Thyroid gland (tissue), 4 donors: ENCODE results near the gene POR. TPM values are rescaled to one million over a fixed set of nuclear protein-coding genes. Genes with fewer than 3 reads are reported as not detected.

Experiments
- DNase-seq, 2 donors: peaks; one replicate each; pipeline ENCODE4 v3.0.0-alpha.2; 2019
- H3K27ac ChIP-seq, 3 donors: fragments of 200-600 bp; sonication (generic); 1 replicate in 2 of 3; 2 replicates in 1 of 3; pipeline ENCODE4 v1.5.1; 2016 to 2019; ENCODE audit warnings: mild to moderate bottlenecking in 1 of 3, moderate library complexity in 1 of 3
- H3K27me3 ChIP-seq: fragments of 200-600 bp; sonication (generic); one replicate; pipeline ENCODE4 v1.5.1; 2019
- H3K36me3 ChIP-seq, 2 donors: fragments of 200-600 bp; sonication (generic); one replicate each; pipeline ENCODE4 v1.5.1; 2016 to 2019
- H3K4me1 ChIP-seq, 2 donors: fragments of 200-600 bp; sonication (generic); one replicate each; pipeline ENCODE4 v1.5.1; 2017 to 2019
- H3K4me3 ChIP-seq, 3 donors: fragments of 200-600 bp; sonication (generic); replicated peaks in 1 of 3; 1 replicate in 2 of 3; 2 replicates in 1 of 3; pipeline ENCODE4 v1.5.1; 2016; ENCODE audit warnings: mild to moderate bottlenecking in 1 of 3
- H3K9me3 ChIP-seq: fragments of 200-600 bp; sonication (generic); one replicate; pipeline ENCODE4 v1.5.1; 2017
- CTCF ChIP-seq, 6 experiments: fragments of 200-600 bp in 3 of 6; fragments of 450-650 bp in 3 of 6; sonication (generic) in 3 of 6; IDR thresholded peaks; one replicate each; pipeline ENCODE4 v1.5.1; 2016 to 2019; ENCODE audit warnings: antibody characterized with exemption in 6 of 6, mild to moderate bottlenecking in 2 of 6, inconsistent platforms in 1 of 6, moderate library complexity in 1 of 6
- POLR2A ChIP-seq, 2 donors: fragments of 450-650 bp; IDR thresholded peaks; one replicate each; pipeline ENCODE4 v1.6.1; 2017; ENCODE audit warnings: antibody characterized with exemption in 2 of 2, mild to moderate bottlenecking in 2 of 2, moderate library complexity in 1 of 2
- WGBS, 2 donors: methylation state at CpG; one replicate each; pipeline ENCODE4 v1.1.5; 2017; 5-methylcytosine and 5-hydroxymethylcytosine counted together
- intact Hi-C: fragments of 100-400 bp; cut with DNase I; formaldehyde crosslinking; loops from one replicate; pipeline ENCODE4 v1.15.1; 2023
- total RNA-seq, 4 donors: library from RNA; depleted of rRNA; stranded (reverse); fragments of >200 nt; gene quantifications; one replicate each; pipeline ENCODE4 v1.2.3, GENCODE V29; 2016

POR gene
- total RNA-seq, 4 donors from 2014 or later = 141 to 341 (median 285) TPM

- Histone ChIP-seq H3K9me3 (no peaks in the 10 kb centered on the region), H3K4me1 (no peaks in the 10 kb centered on the region), H3K27ac (no peak overlapping the region), H3K4me3 (no peak overlapping the region), H3K36me3 (peaks cover 71 to 78% of the 10 kb centered on the region in 2 donors), H3K27me3 (no peaks in the 10 kb centered on the region)
- no peak for DNase-seq
- TF ChIP-seq POLR2A (IDR thresholded peaks at IDR 0.05) (no peak), CTCF (IDR thresholded peaks at IDR 0.05) (no peak)
- intact Hi-C loops = no loop called here
- WGBS, 2 donors = 88 to 89% methylated on average over 31 to 33 of the region's 38 CpGs
Observed at GRCh38 chr7:75981453-75982305, 66.7 kb downstream of the POR start.

DNA sequence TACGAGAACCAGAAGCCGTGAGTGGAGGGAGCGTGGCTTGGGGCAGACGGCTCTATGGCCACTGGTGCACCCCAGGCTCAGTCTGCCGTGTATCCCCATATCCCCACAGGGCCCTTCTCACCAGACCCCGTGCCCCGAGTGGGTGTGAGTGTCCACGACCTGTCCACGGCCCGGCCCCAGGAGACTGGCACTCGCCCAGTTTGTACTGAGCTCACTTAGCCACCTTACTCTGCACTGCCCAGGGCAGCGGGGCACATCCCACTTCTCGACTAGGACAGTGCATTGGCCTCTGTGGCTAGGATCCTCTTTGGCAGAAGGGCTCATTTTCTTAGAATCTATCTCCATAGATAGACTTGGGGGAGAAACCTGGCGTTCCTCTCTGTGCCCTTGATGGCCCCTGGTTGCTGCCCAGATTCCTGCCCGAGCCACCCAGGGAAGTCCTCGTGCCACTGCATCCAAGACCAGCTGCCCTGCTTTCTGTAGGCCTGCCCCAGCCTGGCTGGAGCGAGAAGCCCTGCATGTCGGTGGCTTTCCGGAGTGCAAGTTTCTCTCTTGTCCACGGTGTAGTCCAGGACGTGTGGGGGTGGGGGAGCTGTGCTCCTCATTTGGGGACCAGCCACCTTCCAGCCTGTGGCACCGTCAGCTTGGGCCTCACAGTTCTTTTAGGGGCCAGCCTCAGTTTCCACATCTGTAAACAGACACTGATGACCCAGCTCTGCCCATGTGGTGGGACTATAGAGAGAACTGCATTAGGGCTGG is 67.5 kb downstream of the POR start:
- H3K4me3 ChIP-seq = no peak overlapping the region
- no peak for DNase-seq

GRCh38 chr7:75983471-75984129 is 68.6 kb downstream of the POR start:
- no peaks in the 10 kb centered on the region for H3K27me3 ChIP-seq
- peaks cover 73 to 86% of the 10 kb centered on the region in 2 donors for H3K36me3 ChIP-seq
- no peak overlapping the region for H3K27ac ChIP-seq
- H3K4me3 ChIP-seq = no peak overlapping the region
- 76 to 91% methylated on average over 7 to 17 of the region's 26 CpGs for WGBS, 2 donors
- TF ChIP-seq POLR2A (IDR thresholded peaks at IDR 0.05) (no peak), CTCF (IDR thresholded peaks at IDR 0.05) (no peak)
- H3K4me1 ChIP-seq = no peaks in the 10 kb centered on the region
- H3K9me3 ChIP-seq = no peaks in the 10 kb centered on the region
- no peak for DNase-seq
- intact Hi-C loops = no loop called here

More for the DNA sequence above, 67.5 kb downstream of the POR start:
- Histone ChIP-seq H3K9me3 (no peaks in the 10 kb centered on the region), H3K27ac (no peak overlapping the region), H3K4me1 (no peaks in the 10 kb centered on the region), H3K36me3 (peaks cover 73 to 84% of the 10 kb centered on the region in 2 donors), H3K27me3 (no peaks in the 10 kb centered on the region)
- intact Hi-C loops = no loop called here
- 86 to 93% methylated on average over 16 to 19 of the region's 22 CpGs for WGBS, 2 donors
- no peak for TF ChIP-seq POLR2A (IDR thresholded peaks at IDR 0.05)
- TF ChIP-seq CTCF (IDR thresholded peaks at IDR 0.05) = no peak

- Histone ChIP-seq H3K4me3 (no peak overlapping the region), H3K27ac (no peak overlapping the region), H3K4me1 (peaks cover 3% of the 10 kb centered on the region in 2 donors), H3K27me3 (no peaks in the 10 kb centered on the region), H3K36me3 (peaks cover 72 to 82% of the 10 kb centered on the region in 2 donors), H3K9me3 (no peaks in the 10 kb centered on the region)
- TF ChIP-seq CTCF (IDR thresholded peaks at IDR 0.05) (no peak), POLR2A (IDR thresholded peaks at IDR 0.05) (no peak)
- DNase-seq = no peak
- WGBS, 2 donors = 94 to 95% methylated on average over 26 to 31 of the region's 44 CpGs
- intact Hi-C loops = no loop called here
Observed at GRCh38 chr7:75984130-75985008, 69.4 kb downstream of the POR start.
